H1 (cell line): Measurements from ENCODE around the gene ZNF83. TPM values are rescaled to one million over a fixed set of nuclear protein-coding genes. Genes with fewer than 3 reads are reported as not detected.

Experiments used
- CHD7 ChIP-seq: fragments of 300-600 bp; sonication (generic); IDR thresholded peaks from 2 replicates; pipeline ENCODE4 v1.7.1; 2012; ENCODE audit warnings: low read length, moderate library complexity, mild to moderate bottlenecking, inconsistent platforms; ENCODE audit not compliant: insufficient replicate concordance
- KDM1A ChIP-seq: fragments of 200-600, 300-600 bp; sonication (generic); IDR thresholded peaks from 2 replicates; pipeline ENCODE4 v1.7.1; 2016; ENCODE audit warnings: mild to moderate bottlenecking, low read length, borderline replicate concordance
- MAFK ChIP-seq: IDR thresholded peaks from 2 replicates; pipeline ENCODE4 v1.6.1; 2012; ENCODE audit warnings: low read depth, mild to moderate bottlenecking, improper control_type of control experiment, low read length
- RAD21 ChIP-seq, 2 experiments: IDR thresholded peaks in 1 of 2; conservative IDR thresholded peaks in 1 of 2; 2 replicates each; pipeline ENCODE4 v1.6.1; 2011; ENCODE audit warnings: low read depth in 2 of 2, low read length in 2 of 2, improper control_type of control experiment in 1 of 2, inconsistent platforms in 1 of 2, mild to moderate bottlenecking in 1 of 2, moderate library complexity in 1 of 2
- polyA plus RNA-seq, 7 experiments: library from polyadenylated mRNA; depleted of rRNA in 3 of 7; stranded (reverse) in 5 of 7; unstranded in 2 of 7; fragments of >200 nt in 5 of 7; fragments of 200-250 nt in 2 of 7; gene quantifications; 1 replicate in 5 of 7; 2 replicates in 1 of 7; 4 replicates in 1 of 7; pipeline versions ENCODE4 v1.2.1 to v1.2.3, GENCODE V29; 2011 to 2013; ENCODE audit warnings: missing spikeins in 2 of 7, mixed read lengths in 2 of 7
- total RNA-seq: library from RNA; stranded (reverse); fragmentation: NEBNext Ultra II Directional; extraction: Animal tissue kit (Norgen Biotek cat#: 25700); gene quantifications from 2 replicates; pipeline ENCODE4 v1.2.1, GENCODE V29; 2021

ZNF83 gene
- total and polyA plus RNA-seq, 2 of the 8 experiments (the other 6 are each of a cell fraction or from before 2014, with no cell fraction given), result 13.2 to 19.4 TPM

GRCh38 chr19:52665027-52665426, 26.9 kb upstream of the ZNF83 start (continued):
- no peak for TF ChIP-seq CHD7
- no peak for TF ChIP-seq MAFK
- no peak for TF ChIP-seq KDM1A
- no peak for TF ChIP-seq RAD21 (IDR thresholded peaks at IDR 0.05 in 1 of 2, conservative IDR thresholded peaks at IDR 0.05 in 1 of 2; ENCODE audit: low read depth in 2 of 2, low read length in 2 of 2)
